HEK293T (cell line): ENCODE data around the gene C19orf73.

Experiments used
- ELF4 ChIP-seq: fragments of 450-650 bp; IDR thresholded peaks from 2 replicates; pipeline ENCODE4 v1.6.1; 2017; ENCODE audit warnings: antibody characterized with exemption
- NFRKB ChIP-seq: fragments of 450-650 bp; IDR thresholded peaks from 2 replicates; pipeline ENCODE4 v1.6.1; 2016; ENCODE audit warnings: mild to moderate bottlenecking, moderate library complexity
- SUZ12 ChIP-seq: fragments of 450-650 bp; IDR thresholded peaks from 2 replicates; pipeline ENCODE4 v1.6.1; 2016; ENCODE audit warnings: mild to moderate bottlenecking

DNA sequence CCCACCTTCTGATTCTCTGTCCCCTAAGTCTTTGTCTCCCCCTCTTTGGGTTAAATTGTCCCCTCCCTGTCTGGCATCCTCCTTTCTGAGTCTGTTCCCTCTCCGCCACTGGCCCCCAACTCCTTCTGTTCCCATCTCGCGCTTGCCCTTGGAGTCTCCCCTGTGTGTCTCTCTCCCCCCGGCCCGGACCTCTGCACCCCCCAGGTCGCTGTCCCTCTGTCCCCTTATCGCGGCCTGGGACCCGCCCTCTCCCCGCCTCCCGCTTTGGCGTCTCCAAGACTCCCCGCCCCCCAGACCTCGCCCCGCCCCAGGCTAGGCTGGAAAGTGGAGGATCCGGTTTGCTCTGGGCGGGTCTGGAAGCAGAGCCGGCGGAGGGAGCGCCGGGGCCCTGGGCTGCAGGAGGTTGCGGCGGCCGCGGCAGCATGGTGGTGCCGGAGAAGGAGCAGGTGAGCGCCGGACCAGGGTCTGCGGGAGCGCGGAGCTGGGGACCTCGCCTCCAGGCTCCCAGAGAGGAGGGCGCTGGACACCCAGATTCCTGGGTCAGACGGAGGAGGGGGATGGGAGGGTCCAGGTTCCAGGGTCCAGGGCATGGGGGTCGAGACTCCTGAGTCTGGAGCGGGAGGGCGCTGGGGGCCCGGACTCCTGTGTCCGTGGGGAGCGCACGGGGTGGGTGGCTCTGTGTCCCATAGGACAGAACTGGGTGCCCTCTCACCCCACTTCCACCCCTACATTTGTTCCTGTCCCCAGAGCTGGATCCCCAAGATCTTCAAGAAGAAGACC is 38.7 kb upstream of the C19orf73 start, which contains the start of gene TRPM4:
- TF ChIP-seq ELF4 (no peak), NFRKB (no peak), SUZ12 (no peak)
